ENCODE results near the gene C22orf39. TPM values are rescaled to one million over a fixed set of nuclear protein-coding genes. Genes with fewer than 3 reads are reported as not detected.

The C22orf39 gene
- 15.1 and 19.3 TPM in 2 replicates for total RNA-seq (2014; rRNA removed; shearing (Covaris generic))

- peak; percentile 77 for DNase-seq (ENCODE audit: low spot score)
These were observed at the start of gene C22orf39 for GRCh38 chr22:19447330-19448075. Gene C22orf39, minus strand, starts transcription at chr22:19447711. Its CDS starts 23 bp downstream, at chr22:19447688.

- DNase-seq (ENCODE audit: low spot score): no peak
These were observed 49.7 kb upstream of the C22orf39 start for GRCh38 chr22:19497245-19497644.

DNA sequence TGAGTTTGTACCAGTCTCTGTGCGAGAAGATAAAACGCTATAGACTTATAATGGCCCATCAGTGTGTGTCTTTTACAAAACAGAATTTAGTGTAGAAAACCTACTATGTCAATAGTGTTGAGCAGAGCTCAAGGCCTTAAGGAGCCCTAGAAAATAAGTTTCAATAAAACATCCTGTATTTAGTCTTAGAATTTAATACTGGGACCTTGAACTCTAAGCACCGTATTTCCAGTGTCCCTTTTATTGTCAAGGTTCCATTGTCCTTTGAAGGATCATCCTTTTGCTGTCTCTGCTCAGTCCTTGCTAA lies 48.8 kb upstream of the C22orf39 start:
- DNase-seq (ENCODE audit: low spot score): no peak

- DNase-seq (ENCODE audit: low spot score): no peak
These were observed 48.2 kb upstream of the C22orf39 start for GRCh38 chr22:19495562-19496323.

DNA sequence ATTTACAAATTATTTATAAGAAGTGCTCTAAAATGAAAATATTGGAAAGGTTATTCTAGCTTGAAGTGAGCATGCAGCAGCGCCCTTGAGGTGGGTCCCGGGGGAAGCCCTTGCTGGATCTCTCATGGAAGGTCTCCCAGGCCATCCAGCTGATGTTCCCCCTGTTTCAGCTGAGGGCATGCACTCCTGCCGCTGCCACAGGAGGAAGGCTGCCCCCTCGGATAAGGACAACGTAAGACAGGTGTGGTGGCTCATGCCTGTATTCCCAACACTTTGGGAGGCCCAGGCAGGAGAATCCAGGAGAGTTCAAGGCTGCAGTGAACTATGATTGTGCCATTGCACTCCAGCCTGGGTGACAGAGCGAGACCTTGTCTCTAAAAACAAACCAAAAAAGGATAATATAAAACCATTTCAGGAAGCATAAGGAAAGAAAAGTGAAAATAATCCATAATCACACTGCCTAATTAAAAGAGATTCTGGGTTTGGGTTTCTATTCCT lies 47.2 kb upstream of the C22orf39 start:
- DNase-seq (ENCODE audit: low spot score): no peak

- DNase-seq (ENCODE audit: low spot score): no peak
These were observed 46.6 kb upstream of the C22orf39 start for GRCh38 chr22:19494001-19494560.

GRCh38 chr22:19492504-19493174 lies 45.1 kb upstream of the C22orf39 start:
- no peak for DNase-seq (ENCODE audit: low spot score)

- DNase-seq (ENCODE audit: low spot score): no peak
These were observed 43.2 kb upstream of the C22orf39 start for GRCh38 chr22:19490628-19491230.

- DNase-seq (ENCODE audit: low spot score): no peak
These were observed 41.7 kb upstream of the C22orf39 start for GRCh38 chr22:19488884-19489843.

GRCh38 chr22:19488285-19488684 lies 40.8 kb upstream of the C22orf39 start:
- no peak for DNase-seq (ENCODE audit: low spot score)

- DNase-seq (ENCODE audit: low spot score): no peak
These were observed 36.2 kb upstream of the C22orf39 start for GRCh38 chr22:19483481-19484244.

DNA sequence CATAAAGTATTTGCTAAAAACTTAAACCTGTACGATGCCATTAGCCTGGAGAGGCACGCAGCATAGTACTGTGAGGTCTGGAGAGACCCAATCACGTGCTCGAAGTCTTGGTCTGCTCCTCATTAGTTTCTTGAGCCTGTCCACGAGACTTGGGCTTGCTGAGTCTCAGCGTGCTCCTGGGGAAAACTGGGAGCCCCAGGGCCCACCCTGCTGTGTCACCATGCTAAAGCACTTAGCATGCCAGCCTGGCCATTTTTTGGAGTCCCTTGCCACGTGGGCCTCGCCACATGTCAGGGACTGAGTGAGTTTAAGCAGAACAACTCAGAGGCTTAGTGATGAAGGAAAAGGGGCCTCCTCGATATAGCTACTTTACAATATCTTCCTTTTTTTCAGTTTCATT lies 34.8 kb upstream of the C22orf39 start:
- no peak for DNase-seq (ENCODE audit: low spot score)

DNA sequence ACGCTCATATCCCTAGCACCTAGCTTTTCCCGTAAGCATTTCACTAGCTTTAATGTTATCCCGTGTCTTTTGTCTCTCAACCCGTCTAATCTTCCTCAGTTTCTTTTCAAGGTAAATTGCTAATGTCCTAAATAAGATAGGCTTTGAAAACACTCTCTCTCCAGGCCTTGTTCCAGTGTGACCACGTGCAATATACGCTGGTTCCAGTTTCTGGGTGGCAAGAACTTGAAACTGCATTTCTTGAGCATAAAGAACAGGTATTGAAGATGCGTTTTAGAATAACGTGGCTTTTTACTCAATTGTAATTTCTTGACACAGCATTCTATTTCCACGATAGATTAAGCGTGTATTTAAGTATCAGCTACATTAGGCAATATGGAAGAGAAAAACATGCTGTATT lies 33.3 kb upstream of the C22orf39 start:
- DNase-seq (ENCODE audit: low spot score): no peak

GRCh38 chr22:19480173-19480568 lies 32.7 kb upstream of the C22orf39 start:
- no peak for DNase-seq (ENCODE audit: low spot score)

DNA sequence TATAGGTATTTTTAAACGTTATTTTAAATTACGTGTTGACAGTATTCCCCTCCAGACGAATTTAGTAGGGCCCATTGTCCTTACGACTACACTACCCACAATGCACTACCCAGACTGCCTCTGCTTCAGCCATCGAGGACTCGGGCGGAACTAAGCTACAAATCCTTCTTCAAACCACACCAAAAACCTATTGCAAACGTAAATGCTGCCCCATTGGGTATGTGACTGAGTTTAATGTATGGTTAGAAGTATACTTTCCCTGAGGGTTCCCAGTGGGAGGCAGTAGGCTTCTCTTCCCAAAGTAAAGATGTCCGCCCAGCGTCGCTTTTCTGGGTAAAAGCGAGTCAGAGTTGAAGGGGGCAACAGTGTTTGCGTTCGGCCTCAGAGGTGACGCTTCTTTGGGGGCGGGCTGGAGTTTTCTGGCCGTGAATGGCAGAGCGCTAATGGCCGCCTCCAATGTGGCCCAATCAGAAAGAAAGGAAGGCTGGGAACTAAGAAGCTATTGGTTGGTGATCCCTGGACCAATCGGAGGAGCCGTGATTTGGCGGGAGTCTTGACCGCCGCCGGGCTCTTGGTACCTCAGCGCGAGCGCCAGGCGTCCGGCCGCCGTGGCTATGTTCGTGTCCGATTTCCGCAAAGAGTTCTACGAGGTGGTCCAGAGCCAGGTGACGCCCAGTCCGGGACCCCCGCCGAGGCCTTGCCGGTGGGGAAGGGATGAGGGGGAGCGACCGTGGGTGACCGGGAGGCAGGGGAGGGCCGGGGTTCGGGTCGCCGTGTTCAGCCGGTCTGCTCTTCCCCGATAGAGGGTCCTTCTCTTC lies 32.1 kb upstream of the C22orf39 start, which contains the start of gene CDC45:
CDC45 (plus strand) TSS at position 566 of the 818 bp plus-strand sequence; CDS start at position 615, 49 bp downstream.
- peak; percentile 94 for DNase-seq (ENCODE audit: low spot score)

DNA sequence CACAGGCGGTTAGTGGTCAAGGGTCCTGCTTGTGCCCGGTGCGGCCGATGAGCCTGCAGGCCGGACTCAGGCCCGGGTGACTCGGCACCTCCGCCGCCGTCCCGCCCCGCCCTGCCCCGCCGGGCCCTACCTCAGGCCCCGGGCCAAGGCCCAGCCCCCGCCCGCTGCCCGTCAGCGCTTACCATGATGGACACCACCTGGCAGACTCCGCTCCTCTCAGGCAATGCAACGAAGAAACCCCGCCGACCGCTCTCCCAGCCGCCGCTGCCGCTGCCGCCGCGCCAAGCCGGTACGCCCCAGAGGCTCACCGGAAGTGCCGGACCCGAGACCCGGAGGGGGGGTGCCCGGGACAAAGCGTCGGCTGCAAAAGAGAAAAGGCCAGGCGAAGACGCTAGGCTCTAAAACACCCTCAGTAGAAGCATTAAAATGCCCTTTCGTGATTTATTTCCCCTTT lies 31.4 kb upstream of the C22orf39 start, which contains the start of gene UFD1:
UFD1 (minus strand) TSS at position 293 of the 454 bp plus-strand sequence; CDS start at position 185, 108 bp downstream.
- peak; percentile 49 for DNase-seq (ENCODE audit: low spot score)

- DNase-seq (ENCODE audit: low spot score): no peak
These were observed 30.8 kb upstream of the C22orf39 start for GRCh38 chr22:19478045-19478900.
